Measurements from ENCODE around the gene MYH13. TPM values are rescaled to one million over a fixed set of nuclear protein-coding genes. Genes with fewer than 3 reads are reported as not detected.

MYH13 gene
- total RNA-seq, 1 experiment from 2014 or later = not detected

- intact Hi-C loops (cut with micrococcal nuclease; ENCODE audit: unreplicated experiment) = no loop called here
- BruUV-seq (replicated peaks) = no TSS peak
- no peaks in the 10 kb centered on the region for H3K4me1 Mint-ChIP-seq (ENCODE audit: low read depth, unreplicated experiment)
- TF ChIP-seq, protein P1, sequence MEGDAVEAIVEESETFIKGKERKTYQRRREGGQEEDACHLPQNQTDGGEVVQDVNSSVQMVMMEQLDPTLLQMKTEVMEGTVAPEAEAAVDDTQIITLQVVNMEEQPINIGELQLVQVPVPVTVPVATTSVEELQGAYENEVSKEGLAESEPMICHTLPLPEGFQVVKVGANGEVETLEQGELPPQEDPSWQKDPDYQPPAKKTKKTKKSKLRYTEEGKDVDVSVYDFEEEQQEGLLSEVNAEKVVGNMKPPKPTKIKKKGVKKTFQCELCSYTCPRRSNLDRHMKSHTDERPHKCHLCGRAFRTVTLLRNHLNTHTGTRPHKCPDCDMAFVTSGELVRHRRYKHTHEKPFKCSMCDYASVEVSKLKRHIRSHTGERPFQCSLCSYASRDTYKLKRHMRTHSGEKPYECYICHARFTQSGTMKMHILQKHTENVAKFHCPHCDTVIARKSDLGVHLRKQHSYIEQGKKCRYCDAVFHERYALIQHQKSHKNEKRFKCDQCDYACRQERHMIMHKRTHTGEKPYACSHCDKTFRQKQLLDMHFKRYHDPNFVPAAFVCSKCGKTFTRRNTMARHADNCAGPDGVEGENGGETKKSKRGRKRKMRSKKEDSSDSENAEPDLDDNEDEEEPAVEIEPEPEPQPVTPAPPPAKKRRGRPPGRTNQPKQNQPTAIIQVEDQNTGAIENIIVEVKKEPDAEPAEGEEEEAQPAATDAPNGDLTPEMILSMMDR (IDR thresholded peaks at IDR 0.05; ENCODE audit: unreplicated experiment) = no peak
- H3K4me3 Mint-ChIP-seq (ENCODE audit: low read depth, unreplicated experiment) = no peak overlapping the region
- CTCF ChIA-PET = no interaction called here
- no peaks in the 10 kb centered on the region for H3K27me3 Mint-ChIP-seq (ENCODE audit: unreplicated experiment)
- no peaks in the 10 kb centered on the region for H3K36me3 Mint-ChIP-seq (ENCODE audit: insufficient read depth, unreplicated experiment)
- H3K9me3 Mint-ChIP-seq (ENCODE audit: low read depth, unreplicated experiment) = peaks cover 14% of the 10 kb centered on the region
- H3K27ac Mint-ChIP-seq (ENCODE audit: unreplicated experiment) = no peak overlapping the region
- no peak for DNase-seq
These were observed 58.5 kb downstream of the MYH13 start for GRCh38 chr17:10314329-10314728.

GRCh38 chr17:10313037-10313672 is 59.7 kb downstream of the MYH13 start:
- CTCF ChIA-PET = no interaction called here
- Mint-ChIP-seq H3K9me3 (ENCODE audit: low read depth, unreplicated experiment) (peaks cover 14% of the 10 kb centered on the region), H3K4me3 (ENCODE audit: low read depth, unreplicated experiment) (no peak overlapping the region), H3K36me3 (ENCODE audit: insufficient read depth, unreplicated experiment) (no peaks in the 10 kb centered on the region), H3K27me3 (ENCODE audit: unreplicated experiment) (no peaks in the 10 kb centered on the region), H3K4me1 (ENCODE audit: low read depth, unreplicated experiment) (no peaks in the 10 kb centered on the region), H3K27ac (ENCODE audit: unreplicated experiment) (no peak overlapping the region)
- BruUV-seq (replicated peaks) = no TSS peak
- intact Hi-C loops (cut with micrococcal nuclease; ENCODE audit: unreplicated experiment) = no loop called here
- TF ChIP-seq, protein P1 (IDR thresholded peaks at IDR 0.05; ENCODE audit: unreplicated experiment) = no peak
- DNase-seq = no peak

GRCh38 chr17:10311131-10311530 is 61.7 kb downstream of the MYH13 start:
- no peaks in the 10 kb centered on the region for H3K4me1 Mint-ChIP-seq (ENCODE audit: low read depth, unreplicated experiment)
- H3K36me3 Mint-ChIP-seq (ENCODE audit: insufficient read depth, unreplicated experiment) = no peaks in the 10 kb centered on the region
- H3K27ac Mint-ChIP-seq (ENCODE audit: unreplicated experiment) = no peak overlapping the region
- no peak overlapping the region for H3K4me3 Mint-ChIP-seq (ENCODE audit: low read depth, unreplicated experiment)
- intact Hi-C loops (cut with micrococcal nuclease; ENCODE audit: unreplicated experiment) = no loop called here
- TF ChIP-seq, protein P1 (IDR thresholded peaks at IDR 0.05; ENCODE audit: unreplicated experiment) = no peak
- H3K9me3 Mint-ChIP-seq (ENCODE audit: low read depth, unreplicated experiment) = peaks cover 9% of the 10 kb centered on the region
- no peaks in the 10 kb centered on the region for H3K27me3 Mint-ChIP-seq (ENCODE audit: unreplicated experiment)
- CTCF ChIA-PET = no interaction called here
- BruUV-seq (replicated peaks) = no TSS peak
- DNase-seq = no peak

DNA sequence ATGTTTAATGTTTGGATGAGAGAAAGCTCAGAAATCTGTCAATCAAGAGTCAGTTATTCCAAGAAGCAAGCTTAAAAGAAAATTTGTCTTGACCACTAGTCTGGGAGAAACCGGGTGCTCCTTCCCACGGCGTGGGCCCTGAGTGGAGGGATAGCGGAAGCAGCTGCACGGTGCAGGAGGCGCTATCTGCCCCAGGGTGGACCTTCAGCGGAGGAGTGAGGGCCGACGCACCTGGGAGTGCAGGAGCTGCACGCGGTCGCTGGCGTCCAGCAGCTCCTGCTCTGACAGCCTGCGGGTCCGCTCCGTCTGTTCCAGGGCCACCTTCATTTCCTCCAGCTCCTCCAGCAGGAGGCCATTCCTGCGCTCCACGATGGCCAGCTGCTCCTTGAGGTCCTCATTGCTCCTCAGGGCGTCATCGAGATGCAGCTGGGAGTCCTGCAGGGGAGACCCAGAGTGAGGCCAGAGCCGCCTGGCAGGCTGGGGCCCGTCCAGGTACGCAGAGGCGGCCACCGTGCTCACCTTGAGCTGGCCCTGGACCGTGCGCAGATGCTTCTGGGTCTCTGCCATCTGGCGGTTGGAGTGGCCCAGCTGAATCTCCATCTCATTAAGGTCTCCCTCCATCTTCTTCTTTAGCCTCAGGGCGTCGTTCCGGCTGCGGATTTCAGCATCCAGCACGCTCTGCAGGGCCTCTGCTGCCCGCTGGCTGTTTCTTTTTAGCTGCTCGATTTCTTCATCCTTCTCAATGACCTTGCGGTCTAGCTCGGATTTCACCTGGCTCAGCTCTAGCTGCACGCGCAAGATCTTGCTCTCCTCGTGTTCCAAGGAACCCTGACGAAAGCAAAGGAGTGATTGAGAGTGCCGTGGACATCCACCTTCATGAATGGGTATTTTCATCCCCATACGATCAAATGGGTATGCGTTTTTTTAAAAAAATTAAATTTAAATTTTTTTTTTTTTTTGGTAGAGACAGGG is 63.5 kb downstream of the MYH13 start:
- no TSS peak for BruUV-seq (replicated peaks)
- no peaks in the 10 kb centered on the region for H3K27me3 Mint-ChIP-seq (ENCODE audit: unreplicated experiment)
- H3K36me3 Mint-ChIP-seq (ENCODE audit: insufficient read depth, unreplicated experiment) = no peaks in the 10 kb centered on the region
- H3K4me3 Mint-ChIP-seq (ENCODE audit: low read depth, unreplicated experiment) = no peak overlapping the region
- no peak for DNase-seq
- CTCF ChIA-PET = no interaction called here
- TF ChIP-seq, protein P1 (IDR thresholded peaks at IDR 0.05; ENCODE audit: unreplicated experiment) = no peak
- no peaks in the 10 kb centered on the region for H3K4me1 Mint-ChIP-seq (ENCODE audit: low read depth, unreplicated experiment)
- intact Hi-C loops (cut with micrococcal nuclease; ENCODE audit: unreplicated experiment) = no loop called here
- H3K27ac Mint-ChIP-seq (ENCODE audit: unreplicated experiment) = no peak overlapping the region
- H3K9me3 Mint-ChIP-seq (ENCODE audit: low read depth, unreplicated experiment) = peaks cover 3% of the 10 kb centered on the region
